ENCODE measurements around the gene INTS7. TPM values are rescaled to one million over a fixed set of nuclear protein-coding genes. Genes with fewer than 3 reads are reported as not detected.

The INTS7 gene
- polyA plus RNA-seq, 1 donor (not counting 4 experiments of a cell fraction or from before 2014, with no cell fraction given), result 27.2 TPM

DNA sequence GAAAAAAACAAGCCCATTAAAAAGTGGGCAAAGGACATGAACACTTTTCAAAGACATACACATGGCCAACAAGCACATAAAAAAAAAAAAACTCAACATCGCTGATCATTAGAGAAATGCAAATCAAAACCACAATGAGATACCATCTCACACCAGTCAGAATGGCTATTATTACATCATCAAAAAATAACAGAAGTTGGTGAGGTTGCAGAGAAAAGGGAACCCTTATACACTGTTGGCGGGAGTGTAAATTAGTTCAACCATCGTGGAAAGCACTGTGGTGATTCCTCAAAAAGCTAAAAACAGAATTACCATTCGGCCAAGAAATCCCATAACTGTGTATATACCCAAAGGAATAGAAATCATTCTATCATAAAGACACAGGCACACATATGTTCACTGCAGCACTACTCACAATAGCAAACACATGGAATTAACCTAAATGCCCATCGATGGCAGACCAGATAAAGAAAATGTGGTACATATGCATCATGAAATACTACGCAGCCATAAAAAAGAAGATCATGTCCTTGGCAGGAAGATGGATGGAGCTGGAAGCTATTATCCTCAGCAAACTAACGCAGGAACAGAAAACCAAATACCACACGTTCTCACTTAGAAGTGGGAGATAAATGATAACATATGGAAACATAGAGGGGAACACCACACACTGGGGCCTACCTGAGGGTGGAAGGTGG, 70.1 kb downstream of the INTS7 start:
- Histone ChIP-seq H3K9me1 (ENCODE audit: control insufficient read depth, extremely low read depth, insufficient read depth, low read length) (no peaks in the 10 kb centered on the region), H3K27me3 (ENCODE audit: control insufficient read depth, extremely low read depth, insufficient read depth, low read length) (no peaks in the 10 kb centered on the region), H3K4me1 (ENCODE audit: control insufficient read depth, extremely low read depth, insufficient read depth, low read length) (no peaks in the 10 kb centered on the region), H3K9me3 (ENCODE audit: control insufficient read depth, low read depth, low read length) (no peaks in the 10 kb centered on the region), H3K36me3 (ENCODE audit: control insufficient read depth in 2 of 2, extremely low read depth in 1 of 2, insufficient read depth in 2 of 2, low read length in 2 of 2) (peaks cover 0 to 1% of the 10 kb centered on the region in 2 experiments), H3K4me2 (ENCODE audit: control insufficient read depth, extremely low read depth, insufficient read depth, low read depth, low read length) (no peak overlapping the region), H3K9ac (ENCODE audit: control insufficient read depth, extremely low read depth, insufficient read depth, low read length) (no peak overlapping the region), H3K79me2 (ENCODE audit: control insufficient read depth, insufficient read depth, low read length) (no peaks in the 10 kb centered on the region), H3K4me3 (ENCODE audit: control insufficient read depth in 2 of 3, extremely low read depth in 1 of 3, insufficient read depth in 2 of 3, low read depth in 1 of 3, low read length in 3 of 3) (no peak overlapping the region), H2AFZ (ENCODE audit: control insufficient read depth, low read length) (no peak overlapping the region), H3K27ac (ENCODE audit: control insufficient read depth, insufficient read depth, low read length) (no peak overlapping the region), H4K20me1 (ENCODE audit: control insufficient read depth, extremely low read depth, insufficient read depth, low read length) (no peaks in the 10 kb centered on the region)
- TF ChIP-seq EZH2 (IDR thresholded peaks at IDR 0.05; ENCODE audit: low read length), result no peak
- TF ChIP-seq, protein P1, sequence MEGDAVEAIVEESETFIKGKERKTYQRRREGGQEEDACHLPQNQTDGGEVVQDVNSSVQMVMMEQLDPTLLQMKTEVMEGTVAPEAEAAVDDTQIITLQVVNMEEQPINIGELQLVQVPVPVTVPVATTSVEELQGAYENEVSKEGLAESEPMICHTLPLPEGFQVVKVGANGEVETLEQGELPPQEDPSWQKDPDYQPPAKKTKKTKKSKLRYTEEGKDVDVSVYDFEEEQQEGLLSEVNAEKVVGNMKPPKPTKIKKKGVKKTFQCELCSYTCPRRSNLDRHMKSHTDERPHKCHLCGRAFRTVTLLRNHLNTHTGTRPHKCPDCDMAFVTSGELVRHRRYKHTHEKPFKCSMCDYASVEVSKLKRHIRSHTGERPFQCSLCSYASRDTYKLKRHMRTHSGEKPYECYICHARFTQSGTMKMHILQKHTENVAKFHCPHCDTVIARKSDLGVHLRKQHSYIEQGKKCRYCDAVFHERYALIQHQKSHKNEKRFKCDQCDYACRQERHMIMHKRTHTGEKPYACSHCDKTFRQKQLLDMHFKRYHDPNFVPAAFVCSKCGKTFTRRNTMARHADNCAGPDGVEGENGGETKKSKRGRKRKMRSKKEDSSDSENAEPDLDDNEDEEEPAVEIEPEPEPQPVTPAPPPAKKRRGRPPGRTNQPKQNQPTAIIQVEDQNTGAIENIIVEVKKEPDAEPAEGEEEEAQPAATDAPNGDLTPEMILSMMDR (optimal IDR thresholded peaks at IDR 0.05 in 1 of 3, IDR thresholded peaks at IDR 0.05 in 1 of 3, conservative IDR thresholded peaks at IDR 0.05 in 1 of 3; ENCODE audit: extremely low read depth in 1 of 3, insufficient read depth in 2 of 3, low read length in 3 of 3), result no peak
- FAIRE-seq, result no peak
- dilution Hi-C loops (cut with MboI; ENCODE audit: extremely low pct_ligation_motif_present, low sequenced_read_pairs), result no loop called here
- DNase-seq (ENCODE audit: low read depth, low spot score), result no peak

GRCh38 chr1:211959680-211960079, 75.7 kb downstream of the INTS7 start:
- H3K36me3 ChIP-seq (ENCODE audit: control insufficient read depth in 2 of 2, extremely low read depth in 1 of 2, insufficient read depth in 2 of 2, low read length in 2 of 2), result peaks cover 4 to 7% of the 10 kb centered on the region in 2 experiments
- no peaks in the 10 kb centered on the region for H4K20me1 ChIP-seq (ENCODE audit: control insufficient read depth, extremely low read depth, insufficient read depth, low read length)
- no peaks in the 10 kb centered on the region for H3K9me1 ChIP-seq (ENCODE audit: control insufficient read depth, extremely low read depth, insufficient read depth, low read length)
- no peak overlapping the region for H3K9ac ChIP-seq (ENCODE audit: control insufficient read depth, extremely low read depth, insufficient read depth, low read length)
- no peaks in the 10 kb centered on the region for H3K9me3 ChIP-seq (ENCODE audit: control insufficient read depth, low read depth, low read length)
- DNase-seq (ENCODE audit: low read depth, low spot score) (no peak), FAIRE-seq (no peak)
- H3K4me2 ChIP-seq (ENCODE audit: control insufficient read depth, extremely low read depth, insufficient read depth, low read depth, low read length), result no peak overlapping the region
- no peak overlapping the region for H3K27ac ChIP-seq (ENCODE audit: control insufficient read depth, insufficient read depth, low read length)
- TF ChIP-seq, protein P1 (optimal IDR thresholded peaks at IDR 0.05 in 1 of 3, IDR thresholded peaks at IDR 0.05 in 1 of 3, conservative IDR thresholded peaks at IDR 0.05 in 1 of 3; ENCODE audit: extremely low read depth in 1 of 3, insufficient read depth in 2 of 3, low read length in 3 of 3), result no peak
- no peak for TF ChIP-seq EZH2 (IDR thresholded peaks at IDR 0.05; ENCODE audit: low read length)
- dilution Hi-C loops (cut with MboI; ENCODE audit: extremely low pct_ligation_motif_present, low sequenced_read_pairs), result no loop called here
- no peak overlapping the region for H3K4me3 ChIP-seq (ENCODE audit: control insufficient read depth in 2 of 3, extremely low read depth in 1 of 3, insufficient read depth in 2 of 3, low read depth in 1 of 3, low read length in 3 of 3)
- no peaks in the 10 kb centered on the region for H3K4me1 ChIP-seq (ENCODE audit: control insufficient read depth, extremely low read depth, insufficient read depth, low read length)
- H3K27me3 ChIP-seq (ENCODE audit: control insufficient read depth, extremely low read depth, insufficient read depth, low read length), result no peaks in the 10 kb centered on the region
- H2AFZ ChIP-seq (ENCODE audit: control insufficient read depth, low read length), result no peak overlapping the region
- H3K79me2 ChIP-seq (ENCODE audit: control insufficient read depth, insufficient read depth, low read length), result no peaks in the 10 kb centered on the region
